GDM1 (cell line): ENCODE measurements around the gene C10orf90.

Experiments
- DNase-seq: peaks from one replicate; lab custom pipeline; 2025; lab: John Stamatoyannopoulos, UW

C10orf90 gene

DNA sequence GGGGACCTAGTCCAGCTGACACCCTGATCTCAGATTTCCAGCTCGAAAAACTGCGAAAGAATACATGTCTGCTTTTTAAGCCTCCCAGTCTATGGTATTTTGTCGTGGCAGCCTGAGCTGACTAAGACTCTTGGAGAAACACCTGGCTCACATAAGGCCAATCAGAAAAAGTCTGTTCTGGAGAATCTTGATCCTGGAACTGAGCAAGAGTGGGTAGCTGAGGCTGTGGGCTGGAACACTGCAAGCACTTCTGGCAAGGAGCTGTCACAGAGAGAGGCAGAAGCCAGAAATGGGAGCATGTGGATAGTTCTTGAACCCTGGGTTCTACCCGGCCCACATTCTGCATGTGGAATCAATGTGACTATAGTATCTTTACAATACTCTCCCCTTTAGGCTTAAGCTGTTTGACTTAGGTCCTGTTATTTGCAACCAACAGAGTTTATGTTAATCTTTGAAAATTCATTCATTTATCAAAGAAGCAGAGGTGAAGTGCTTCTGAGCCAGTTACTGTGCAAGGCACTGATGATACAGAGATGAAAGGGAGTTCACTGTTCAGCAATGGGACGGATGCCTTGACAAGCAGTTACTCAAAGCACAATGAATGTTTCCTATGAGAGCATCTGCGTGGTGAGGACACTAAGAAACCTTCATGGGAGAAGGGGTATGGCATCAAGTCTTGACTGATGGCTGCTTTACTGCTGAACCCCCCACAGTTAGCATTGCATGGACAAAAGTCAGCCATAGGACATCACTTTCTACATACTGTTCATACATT lies 4.4 kb upstream of the C10orf90 start:
- no peak for DNase-seq

DNA sequence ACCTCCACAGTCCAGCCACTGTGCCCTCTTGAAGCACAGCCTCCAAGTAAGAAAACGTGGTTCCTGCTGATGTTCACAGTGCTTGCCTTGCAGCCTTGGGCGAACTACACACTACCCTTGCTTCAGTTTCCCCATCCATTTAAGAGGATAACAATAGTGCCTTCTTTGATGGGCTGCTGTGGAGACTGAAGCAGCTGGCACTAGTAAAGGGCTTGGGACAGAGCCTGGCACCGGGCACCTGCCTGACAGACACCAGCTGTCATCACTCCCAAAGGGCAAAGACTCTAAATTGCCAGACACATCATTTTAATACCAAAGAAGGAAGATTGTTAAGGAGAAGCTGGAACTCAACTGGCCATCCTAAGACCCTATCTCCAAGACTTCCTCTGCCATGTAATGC lies 3.1 kb upstream of the C10orf90 start:
- DNase-seq, result no peak

DNA sequence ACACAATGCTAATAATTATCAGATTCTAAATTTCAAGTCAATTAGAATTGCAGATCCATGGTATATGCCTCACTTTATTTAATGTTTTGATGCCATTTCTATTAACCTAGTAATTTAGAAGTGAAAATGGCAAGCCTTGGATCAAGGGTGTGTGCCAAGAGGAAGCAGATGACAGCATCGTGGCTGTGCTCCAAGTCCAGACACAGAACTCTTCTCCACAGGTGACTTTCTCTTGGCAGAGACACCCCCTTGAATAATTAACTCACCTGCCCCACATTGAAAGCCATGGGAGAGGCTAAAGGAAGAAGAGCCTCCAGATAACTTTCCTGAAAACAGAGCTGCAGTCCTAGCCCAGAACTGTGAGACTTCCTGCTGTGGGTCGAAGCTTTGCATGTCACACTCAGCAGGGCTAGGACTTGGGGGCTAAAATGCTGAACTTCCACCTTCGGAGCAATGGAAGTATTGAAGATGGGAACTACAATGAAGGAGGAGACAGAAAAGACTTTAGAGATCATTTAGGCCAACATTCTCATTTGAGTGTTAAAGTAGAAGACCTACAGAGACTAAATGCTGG lies 996 bp upstream of the C10orf90 start:
- DNase-seq, result no peak

DNA sequence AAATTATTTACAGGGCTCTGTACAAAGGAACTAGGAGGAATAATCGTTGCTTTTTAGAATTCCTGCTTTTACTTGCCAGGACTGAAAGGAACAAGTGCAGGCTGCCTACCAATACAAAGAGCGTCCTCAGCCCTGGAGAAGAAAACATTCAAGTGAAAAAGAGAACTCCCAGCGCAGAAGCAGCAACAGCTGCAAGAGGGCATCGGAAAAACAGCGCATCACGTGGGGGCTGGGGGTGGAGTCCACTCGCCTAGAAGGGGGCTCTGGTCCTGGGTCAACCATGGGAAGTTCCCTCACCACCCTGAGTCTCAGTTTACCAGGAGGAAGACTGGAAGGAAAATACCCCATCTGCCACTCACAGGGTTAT lies 385 bp upstream of the C10orf90 start:
- DNase-seq, result no peak

DNA sequence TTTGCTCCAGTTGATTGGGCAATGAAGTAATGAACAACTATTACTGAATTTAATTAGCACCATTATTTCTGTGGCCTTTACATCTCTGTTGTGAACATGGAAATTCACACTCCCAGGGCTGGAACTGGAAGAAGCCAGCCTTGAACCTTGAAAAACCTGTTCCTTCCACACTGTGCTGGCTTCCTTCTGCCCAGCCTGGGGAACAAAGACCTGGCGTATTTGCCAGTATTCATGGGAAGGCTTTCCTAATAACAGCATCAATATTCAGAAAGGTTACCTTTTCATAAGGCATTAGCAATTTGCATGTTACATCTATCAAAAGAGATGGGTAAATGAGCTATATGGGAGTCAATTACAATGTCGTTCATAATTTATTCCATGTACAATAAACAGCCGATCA lies 1.3 kb downstream of the C10orf90 start:
- DNase-seq, result no peak

DNA sequence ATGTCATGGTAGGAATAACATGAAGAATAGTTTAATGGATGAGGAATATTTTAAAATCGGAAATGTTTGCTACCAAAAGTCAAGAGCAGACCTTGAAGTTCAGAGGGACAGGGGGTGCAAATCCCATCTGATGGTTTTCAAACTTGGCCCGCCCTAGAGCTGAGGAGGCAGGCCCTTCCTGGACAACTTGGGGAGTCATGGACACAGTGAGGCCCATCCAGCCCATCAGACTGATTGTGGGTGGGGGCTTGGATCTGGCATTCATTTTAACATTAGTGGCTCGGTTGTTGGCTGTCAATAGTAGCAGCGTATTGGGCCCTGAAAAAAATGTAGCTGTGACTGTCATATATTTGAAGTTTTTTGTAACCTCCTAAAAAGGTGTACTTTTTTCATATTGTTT lies 2.0 kb downstream of the C10orf90 start:
- no peak for DNase-seq

DNA sequence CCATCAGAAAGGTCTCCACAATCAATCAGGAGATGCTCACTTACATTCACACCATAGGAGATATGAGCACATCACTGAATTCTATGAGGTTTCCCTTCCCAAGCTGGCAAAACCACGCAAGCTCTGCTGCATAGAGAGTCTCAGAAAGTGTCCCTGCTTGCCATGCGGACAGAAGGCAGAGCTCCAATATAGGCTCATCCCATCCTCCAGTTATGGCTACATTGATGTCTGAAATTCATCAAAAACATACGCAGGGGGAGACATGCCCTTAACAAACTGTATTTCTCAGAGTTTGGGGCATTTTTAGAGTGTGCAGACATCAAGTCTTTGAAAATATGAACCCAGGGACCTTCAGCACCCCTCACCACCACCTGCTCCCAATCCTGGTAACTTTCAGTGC lies 2.9 kb downstream of the C10orf90 start:
- DNase-seq, result no peak

DNA sequence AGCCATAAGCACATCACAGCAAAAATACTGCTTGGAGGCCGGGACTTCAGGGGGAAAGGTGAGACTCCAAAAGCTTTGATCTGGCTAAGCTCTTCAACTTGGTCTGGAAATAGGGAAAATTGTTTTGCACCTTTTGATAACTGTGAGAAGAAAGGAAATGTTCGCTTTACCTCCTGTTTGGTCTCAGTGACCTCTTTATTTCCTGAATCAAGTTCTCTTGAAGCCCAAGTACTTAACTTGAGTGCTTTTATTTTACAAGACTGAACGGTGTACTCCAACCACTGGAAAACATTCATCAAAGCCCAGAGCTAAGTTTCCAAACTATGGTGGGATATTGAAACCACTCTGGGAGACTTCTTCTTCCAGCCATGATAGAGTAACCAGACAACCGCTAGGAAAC lies 5.3 kb downstream of the C10orf90 start:
- DNase-seq, result no peak

DNA sequence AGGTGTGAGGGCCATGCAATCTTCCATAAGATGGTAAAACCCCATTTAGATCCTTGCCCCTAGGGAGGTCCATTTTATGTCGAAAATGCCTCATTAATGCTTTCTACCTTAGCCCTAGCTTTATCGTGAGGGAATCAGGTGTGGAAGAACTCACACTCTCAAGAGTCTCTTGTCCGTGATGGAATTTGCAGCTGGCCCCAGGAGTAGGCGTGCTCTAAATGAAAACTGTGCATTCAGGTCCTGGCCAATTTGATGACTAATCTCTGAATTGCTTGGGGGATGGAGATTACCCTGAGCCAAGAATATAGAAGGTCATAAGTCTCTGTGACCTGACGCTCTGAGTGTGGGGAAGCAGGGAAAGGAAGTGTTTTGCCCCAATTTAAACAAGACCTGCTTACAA lies 6.6 kb downstream of the C10orf90 start:
- no peak for DNase-seq

DNA sequence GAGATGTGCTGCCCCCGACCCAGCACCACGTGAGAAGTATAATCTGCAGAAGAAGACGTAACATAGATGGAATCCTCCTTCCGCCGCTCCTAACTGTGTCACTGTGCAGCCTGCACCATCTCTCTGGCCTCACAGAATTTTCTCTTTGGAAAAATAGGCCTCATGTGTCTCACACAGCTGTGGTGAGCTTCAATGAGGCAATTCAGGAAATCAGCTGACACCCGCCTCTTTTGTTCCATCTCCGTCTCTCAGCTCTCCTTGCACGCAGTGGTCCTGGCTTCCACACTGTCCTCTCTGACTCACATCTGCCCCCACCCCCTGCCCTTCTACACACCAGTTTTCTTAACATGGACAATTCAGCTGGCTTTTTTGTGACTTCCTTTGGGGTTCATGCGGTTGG lies 7.2 kb downstream of the C10orf90 start:
- DNase-seq, result no peak

DNA sequence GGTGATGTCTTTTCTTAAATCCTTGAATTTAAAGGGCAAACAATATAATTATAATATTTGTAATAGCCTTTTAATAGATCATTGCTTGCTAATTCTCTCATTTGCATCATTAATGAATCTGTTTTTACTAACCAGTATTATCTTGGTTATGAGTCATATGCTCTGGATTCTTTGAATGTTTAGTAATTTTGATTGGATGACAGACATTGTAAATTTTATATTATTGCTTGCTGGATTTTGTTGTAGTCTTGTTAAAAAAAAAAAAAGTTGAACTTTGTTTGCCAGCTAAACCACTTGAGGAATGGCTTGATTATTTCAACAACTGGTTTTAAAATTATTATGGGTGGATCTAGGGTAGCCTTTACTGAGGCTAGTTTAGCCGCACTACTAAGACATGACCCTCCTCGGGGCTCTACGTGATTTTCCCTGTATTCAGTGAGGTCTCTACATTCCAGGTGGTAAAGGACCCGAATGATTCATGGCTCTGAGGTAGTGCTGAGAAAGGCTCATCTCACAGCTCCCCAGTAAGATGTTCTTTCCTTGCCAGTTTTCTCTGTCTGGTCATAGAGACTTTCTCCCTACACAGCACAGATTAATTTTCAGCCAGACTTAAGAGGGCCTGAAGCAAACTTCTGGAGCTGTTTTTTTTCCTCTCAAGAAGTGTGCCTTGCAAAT lies 8.5 kb downstream of the C10orf90 start:
- no peak for DNase-seq

DNA sequence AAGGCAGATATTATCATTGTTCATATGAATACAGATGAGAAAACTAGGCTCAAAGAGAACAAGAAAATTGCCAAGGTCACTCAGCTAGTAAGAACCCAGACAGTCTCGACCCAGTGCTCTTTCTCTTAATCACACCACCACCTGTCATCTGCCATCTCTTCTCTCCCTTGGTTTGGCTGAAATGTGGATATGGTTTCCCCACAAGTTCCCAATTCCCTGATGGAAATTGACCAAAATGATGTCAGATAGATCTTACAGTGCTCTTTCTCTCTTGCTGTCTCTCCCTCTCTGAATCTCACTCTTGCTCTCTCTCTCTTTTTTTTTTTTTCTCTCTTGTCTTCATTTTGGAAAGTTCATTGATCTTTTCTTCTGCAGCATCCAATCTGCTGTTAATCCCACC lies 9.1 kb downstream of the C10orf90 start:
- no peak for DNase-seq

DNA sequence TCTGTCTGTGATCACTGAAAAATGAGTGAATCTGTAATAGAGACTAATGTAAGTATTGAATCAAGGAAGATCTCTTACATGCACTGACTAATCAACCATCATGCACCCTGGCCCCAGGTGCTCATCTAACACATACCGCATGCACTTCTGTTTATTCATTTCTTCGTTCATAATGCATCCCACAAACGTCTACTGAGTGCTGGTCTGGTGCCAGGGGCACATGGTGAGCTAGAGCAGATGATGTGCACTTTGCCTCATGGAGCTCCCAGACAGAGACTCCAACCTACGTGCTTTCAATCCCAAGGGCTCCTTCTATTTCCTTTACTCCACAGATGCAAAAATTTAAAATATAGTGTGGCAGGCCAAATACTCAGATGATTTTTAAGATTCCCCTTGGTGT lies 10.7 kb downstream of the C10orf90 start:
- DNase-seq, result no peak

DNA sequence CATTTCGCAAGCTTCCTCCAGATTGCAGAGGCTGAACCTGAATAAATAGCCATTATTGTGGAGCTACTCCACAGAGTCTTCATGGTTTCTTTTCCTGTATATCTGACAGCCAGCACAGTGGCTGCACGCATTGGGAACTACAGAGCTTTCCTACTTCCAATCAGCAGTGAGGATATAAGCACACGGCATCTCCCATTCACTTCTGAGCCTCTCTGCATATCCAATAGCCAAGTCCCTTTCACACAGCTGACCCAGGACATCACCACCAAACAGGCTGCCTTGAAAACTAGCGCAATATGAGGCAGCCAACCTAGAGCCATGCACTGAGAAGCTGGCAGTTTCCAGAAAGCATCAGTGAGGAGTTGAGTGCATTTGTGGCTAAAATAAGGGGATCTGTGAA lies 11.6 kb downstream of the C10orf90 start:
- DNase-seq, result no peak

DNA sequence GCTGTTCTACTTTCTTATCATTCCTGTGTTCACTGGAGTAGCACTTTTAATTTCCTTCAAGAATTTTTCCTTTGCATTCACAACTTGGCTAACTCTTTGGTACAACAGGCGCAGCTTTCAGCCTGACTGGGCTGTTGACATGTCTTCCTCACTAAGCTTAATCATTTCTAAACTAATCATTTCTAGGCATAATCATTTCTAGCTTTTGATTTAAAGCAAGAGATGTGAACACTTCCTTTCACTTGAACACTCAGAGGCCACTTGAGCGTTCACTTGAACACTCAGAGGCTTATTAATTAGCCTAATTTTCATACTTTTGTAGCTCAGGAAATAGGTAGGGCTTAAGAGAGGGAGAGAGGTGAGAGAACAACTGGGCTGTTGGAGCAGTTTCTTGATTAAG lies 15.9 kb downstream of the C10orf90 start:
- no peak for DNase-seq

DNA sequence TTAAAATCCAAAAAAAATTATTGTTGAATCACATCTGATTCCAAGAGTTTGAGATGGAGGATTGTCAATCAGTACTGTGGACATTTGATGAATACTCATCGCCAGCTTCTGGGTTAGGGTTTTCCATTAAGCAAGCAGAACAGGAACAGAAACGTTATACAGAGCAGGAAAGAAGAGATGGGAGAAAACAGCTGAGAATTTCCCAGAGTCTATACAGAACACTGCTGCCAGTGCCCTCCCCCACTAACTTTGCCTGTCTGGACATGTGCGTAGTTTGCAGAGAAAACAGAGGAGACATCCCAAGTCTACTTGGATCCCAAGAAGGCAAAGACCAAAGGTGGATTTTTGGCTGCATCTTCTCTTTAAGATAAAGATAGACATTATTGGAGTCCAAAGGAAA lies 19.0 kb downstream of the C10orf90 start:
- no peak for DNase-seq

DNA sequence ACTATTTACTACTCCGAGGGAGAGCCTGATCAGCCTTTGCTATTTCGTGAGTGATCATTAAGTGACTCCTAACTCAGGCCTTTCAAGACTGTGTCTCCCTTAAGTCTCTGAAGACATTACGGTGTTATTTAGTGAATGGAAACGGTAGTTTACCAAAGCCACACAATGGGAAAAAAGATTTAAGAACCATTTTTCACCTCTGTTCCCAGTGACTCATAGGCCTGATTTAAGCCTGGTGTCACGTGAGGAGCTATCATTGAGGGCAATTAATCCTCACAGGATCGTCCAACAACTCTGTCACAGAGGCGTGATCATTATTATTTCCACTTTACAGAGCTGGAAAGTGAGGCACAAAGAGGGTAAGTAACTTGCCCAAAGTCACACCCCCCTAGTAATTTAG lies 20.3 kb downstream of the C10orf90 start:
- DNase-seq, result no peak

DNA sequence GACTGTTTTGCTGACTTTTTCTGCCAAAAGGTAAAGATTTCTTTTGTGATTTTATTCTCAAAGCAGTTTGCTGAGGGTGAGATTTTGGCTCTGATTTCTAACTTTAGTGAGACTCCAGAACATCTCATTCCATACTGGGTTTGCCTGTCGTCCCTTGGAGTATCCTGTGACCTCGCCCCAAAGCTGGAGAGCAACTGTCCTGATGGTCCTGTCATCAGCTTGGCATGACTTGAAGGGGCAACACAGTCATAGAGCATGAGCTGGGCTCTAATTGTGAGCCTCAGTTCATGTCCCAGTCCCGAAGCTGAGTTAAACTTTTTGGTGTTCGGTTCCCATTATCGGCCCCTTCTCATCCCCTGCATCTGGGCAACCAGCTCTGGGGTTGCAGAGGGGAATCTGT lies 23.4 kb downstream of the C10orf90 start:
- DNase-seq, result no peak

DNA sequence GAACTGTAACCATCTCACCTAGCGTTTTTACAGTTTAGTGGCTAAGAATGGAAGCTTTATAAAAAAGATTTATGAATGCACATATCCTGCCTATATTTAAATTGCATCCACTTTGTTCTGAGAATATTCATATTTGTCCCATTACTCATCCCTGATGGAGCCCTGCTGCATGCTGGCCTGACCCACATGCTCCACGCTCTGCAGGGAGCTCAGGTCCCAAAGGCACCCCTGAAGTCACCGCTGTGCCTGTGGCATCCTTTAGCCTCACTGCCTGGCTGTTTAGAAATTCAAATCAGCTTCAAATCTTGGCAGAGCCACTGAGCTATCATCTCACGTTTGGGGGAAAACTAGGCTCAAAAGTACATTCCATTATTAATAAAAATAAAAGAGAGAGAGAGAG lies 24.4 kb downstream of the C10orf90 start:
- no peak for DNase-seq

DNA sequence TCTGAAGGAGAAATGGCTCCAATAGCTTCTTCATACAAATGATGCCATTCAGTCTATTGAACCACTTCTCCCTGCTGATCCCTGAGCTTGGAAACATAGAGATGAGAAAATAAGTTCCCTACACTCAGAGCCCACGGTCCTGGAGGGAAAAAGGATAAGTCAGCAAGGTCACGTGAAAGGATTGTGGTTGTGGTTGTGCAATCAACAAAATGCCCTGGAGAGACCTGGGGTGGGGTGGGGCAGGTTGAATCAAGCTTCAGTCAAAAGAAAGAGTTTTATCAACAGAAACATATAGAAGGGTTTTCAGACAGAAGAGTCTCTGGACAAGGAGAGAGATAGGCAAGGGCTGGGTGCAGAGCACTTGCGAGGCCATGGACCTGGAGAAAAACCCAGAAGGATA lies 30.1 kb downstream of the C10orf90 start:
- DNase-seq, result no peak

DNA sequence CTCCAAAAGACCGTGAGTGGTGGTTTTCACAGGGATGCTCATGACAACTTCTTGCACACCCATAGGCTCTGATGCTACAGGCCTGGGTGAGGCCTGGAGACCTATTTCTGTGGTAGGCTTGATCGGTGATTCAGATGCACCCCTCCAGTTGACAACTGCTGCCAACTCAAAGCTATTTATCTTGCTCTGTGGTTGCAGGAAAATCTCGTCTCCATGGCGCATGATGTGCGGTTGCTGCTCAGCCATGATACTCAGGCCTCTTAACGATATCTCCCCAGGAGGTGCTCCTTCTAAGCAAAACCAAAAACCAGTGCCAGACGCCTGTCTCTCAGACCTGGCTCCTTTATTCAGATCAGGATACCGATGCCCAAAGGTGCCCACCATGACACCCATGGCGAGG lies 31.4 kb downstream of the C10orf90 start:
- no peak for DNase-seq

DNA sequence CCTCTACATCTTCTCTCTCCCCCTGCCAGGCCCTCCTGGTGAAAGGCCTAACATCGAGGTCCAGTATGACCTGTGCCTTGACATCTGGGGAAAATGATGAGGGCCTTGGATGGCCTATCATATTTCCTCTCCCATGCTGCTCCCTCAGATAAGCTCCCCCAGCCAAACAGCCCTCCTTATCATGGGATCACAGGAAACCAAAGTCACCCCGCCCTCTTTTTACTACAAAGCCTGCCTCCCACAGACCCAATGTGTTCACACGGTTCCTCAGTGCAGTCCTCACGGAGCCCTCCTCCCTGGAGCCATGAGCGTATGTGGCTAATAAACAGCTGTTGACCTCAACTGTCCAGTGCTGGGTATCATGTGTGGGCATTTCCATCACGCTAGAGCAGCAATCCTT lies 32.0 kb downstream of the C10orf90 start:
- DNase-seq, result no peak

DNA sequence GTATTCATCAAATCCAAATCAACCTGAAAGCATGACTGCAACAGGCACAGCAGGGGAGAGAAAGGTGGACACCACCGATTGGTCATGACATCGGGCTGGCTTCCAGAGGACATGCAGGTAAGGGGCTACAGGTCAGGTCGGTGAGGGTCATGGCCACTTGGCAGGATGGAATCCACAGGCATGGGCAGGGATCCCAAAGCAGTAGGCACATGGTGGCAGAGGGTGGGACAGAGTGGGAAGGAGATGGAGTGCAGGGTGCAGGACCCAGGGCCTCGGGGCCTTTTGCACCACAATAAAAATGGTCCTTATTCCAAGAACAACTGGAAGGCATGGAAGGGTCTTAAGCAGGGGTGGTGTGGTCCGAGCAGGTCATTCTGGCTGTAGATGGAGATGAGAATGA lies 33.0 kb downstream of the C10orf90 start:
- no peak for DNase-seq

DNA sequence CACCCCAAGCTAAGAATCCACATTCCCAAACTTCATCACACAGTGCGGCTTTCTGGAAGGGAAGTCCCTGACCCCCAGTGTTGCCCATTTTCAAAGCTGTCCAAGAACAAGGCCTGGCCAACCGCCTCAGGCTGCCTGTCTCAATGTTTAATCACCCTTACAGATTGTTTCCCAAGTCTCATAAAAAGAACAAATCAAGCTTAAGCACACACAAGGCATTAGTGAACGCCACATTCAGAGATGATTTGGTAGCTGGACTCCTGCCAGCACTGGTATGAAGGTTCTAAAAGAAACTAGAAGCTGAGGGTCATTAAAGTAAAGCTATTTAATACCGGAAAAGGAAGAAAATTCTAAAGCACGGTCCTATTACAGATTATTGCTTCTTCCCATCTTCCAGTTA lies 35.6 kb downstream of the C10orf90 start:
- no peak for DNase-seq
